Thyroid gland (tissue), 4 donors: ENCODE data around the gene EME1. TPM values are rescaled to one million over a fixed set of nuclear protein-coding genes. Genes with fewer than 3 reads are reported as not detected.

ENCODE experiments used
- DNase-seq, 2 donors: peaks; one replicate each; pipeline ENCODE4 v3.0.0-alpha.2; 2019
- H3K27ac ChIP-seq, 3 donors: fragments of 200-600 bp; sonication (generic); 1 replicate in 2 of 3; 2 replicates in 1 of 3; pipeline ENCODE4 v1.5.1; 2016 to 2019; ENCODE audit warnings: mild to moderate bottlenecking in 1 of 3, moderate library complexity in 1 of 3
- H3K27me3 ChIP-seq: fragments of 200-600 bp; sonication (generic); one replicate; pipeline ENCODE4 v1.5.1; 2019
- H3K36me3 ChIP-seq, 2 donors: fragments of 200-600 bp; sonication (generic); one replicate each; pipeline ENCODE4 v1.5.1; 2016 to 2019
- H3K4me1 ChIP-seq, 2 donors: fragments of 200-600 bp; sonication (generic); one replicate each; pipeline ENCODE4 v1.5.1; 2017 to 2019
- H3K4me3 ChIP-seq, 3 donors: fragments of 200-600 bp; sonication (generic); replicated peaks in 1 of 3; 1 replicate in 2 of 3; 2 replicates in 1 of 3; pipeline ENCODE4 v1.5.1; 2016; ENCODE audit warnings: mild to moderate bottlenecking in 1 of 3
- H3K9me3 ChIP-seq: fragments of 200-600 bp; sonication (generic); one replicate; pipeline ENCODE4 v1.5.1; 2017
- POLR2A ChIP-seq, 2 donors: fragments of 450-650 bp; IDR thresholded peaks; one replicate each; pipeline ENCODE4 v1.6.1; 2017; ENCODE audit warnings: antibody characterized with exemption in 2 of 2, mild to moderate bottlenecking in 2 of 2, moderate library complexity in 1 of 2
- WGBS, 2 donors: methylation state at CpG; one replicate each; pipeline ENCODE4 v1.1.5; 2017; 5-methylcytosine and 5-hydroxymethylcytosine counted together
- intact Hi-C: fragments of 100-400 bp; cut with DNase I; formaldehyde crosslinking; loops from one replicate; pipeline ENCODE4 v1.15.1; 2023
- total RNA-seq, 4 donors: library from RNA; depleted of rRNA; stranded (reverse); fragments of >200 nt; gene quantifications; one replicate each; pipeline ENCODE4 v1.2.3, GENCODE V29; 2016
- TF ChIP-seq, protein P1 (sequence below), 6 experiments: fragments of 200-600 bp in 3 of 6; fragments of 450-650 bp in 3 of 6; sonication (generic) in 3 of 6; IDR thresholded peaks; one replicate each; pipeline ENCODE4 v1.5.1; 2016 to 2019; ENCODE audit warnings: antibody characterized with exemption in 6 of 6, mild to moderate bottlenecking in 2 of 6, inconsistent platforms in 1 of 6, moderate library complexity in 1 of 6

The EME1 gene
- total RNA-seq, 4 donors from 2014 or later = 0.27 to 0.93 TPM; not detected in 2

- intact Hi-C loops = no loop called here
- H3K9me3 ChIP-seq = no peaks in the 10 kb centered on the region
- TF ChIP-seq, protein P1, sequence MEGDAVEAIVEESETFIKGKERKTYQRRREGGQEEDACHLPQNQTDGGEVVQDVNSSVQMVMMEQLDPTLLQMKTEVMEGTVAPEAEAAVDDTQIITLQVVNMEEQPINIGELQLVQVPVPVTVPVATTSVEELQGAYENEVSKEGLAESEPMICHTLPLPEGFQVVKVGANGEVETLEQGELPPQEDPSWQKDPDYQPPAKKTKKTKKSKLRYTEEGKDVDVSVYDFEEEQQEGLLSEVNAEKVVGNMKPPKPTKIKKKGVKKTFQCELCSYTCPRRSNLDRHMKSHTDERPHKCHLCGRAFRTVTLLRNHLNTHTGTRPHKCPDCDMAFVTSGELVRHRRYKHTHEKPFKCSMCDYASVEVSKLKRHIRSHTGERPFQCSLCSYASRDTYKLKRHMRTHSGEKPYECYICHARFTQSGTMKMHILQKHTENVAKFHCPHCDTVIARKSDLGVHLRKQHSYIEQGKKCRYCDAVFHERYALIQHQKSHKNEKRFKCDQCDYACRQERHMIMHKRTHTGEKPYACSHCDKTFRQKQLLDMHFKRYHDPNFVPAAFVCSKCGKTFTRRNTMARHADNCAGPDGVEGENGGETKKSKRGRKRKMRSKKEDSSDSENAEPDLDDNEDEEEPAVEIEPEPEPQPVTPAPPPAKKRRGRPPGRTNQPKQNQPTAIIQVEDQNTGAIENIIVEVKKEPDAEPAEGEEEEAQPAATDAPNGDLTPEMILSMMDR (IDR thresholded peaks at IDR 0.05) = no peak
- TF ChIP-seq POLR2A (IDR thresholded peaks at IDR 0.05) = no peak
- H3K4me3 ChIP-seq = no peak overlapping the region
- DNase-seq = no peak
- peaks cover 0 to 7% of the 10 kb centered on the region in 2 donors for H3K36me3 ChIP-seq
- 97 to 99% methylated on average over 5 of the region's 5 CpGs for WGBS, 2 donors
- H3K4me1 ChIP-seq = peaks cover 15 to 17% of the 10 kb centered on the region in 2 donors
- no peaks in the 10 kb centered on the region for H3K27me3 ChIP-seq
- no peak overlapping the region for H3K27ac ChIP-seq
Measured at GRCh38 chr17:50349243-50349600, 23.8 kb upstream of the EME1 start.

DNA sequence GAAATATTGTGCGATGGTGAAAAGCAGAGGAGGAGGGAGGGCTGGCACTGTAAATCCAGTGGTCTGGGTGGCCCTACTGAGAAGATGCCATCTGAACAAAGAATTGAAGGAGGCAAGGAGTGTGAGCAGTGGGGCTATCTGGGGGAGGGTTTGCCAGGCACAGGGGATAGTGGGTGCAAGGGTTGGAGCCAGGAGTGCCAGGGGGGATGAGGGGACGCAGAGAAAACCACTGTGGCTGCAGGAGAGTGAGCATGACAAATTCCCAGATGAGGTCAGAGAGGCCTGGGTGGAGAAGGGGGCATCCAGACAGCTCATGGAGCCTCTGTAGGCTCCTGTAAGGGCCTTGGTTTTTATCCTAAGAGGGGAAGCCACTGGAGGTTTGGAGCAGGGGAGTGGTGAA is 22.3 kb upstream of the EME1 start:
- DNase-seq = no peak

GRCh38 chr17:50352072-50352692 is 20.8 kb upstream of the EME1 start:
- intact Hi-C loops = no loop called here
- Histone ChIP-seq H3K27me3 (no peaks in the 10 kb centered on the region), H3K9me3 (no peaks in the 10 kb centered on the region), H3K4me3 (no peak overlapping the region), H3K36me3 (peaks cover 15 to 25% of the 10 kb centered on the region in 2 donors), H3K27ac (no peak overlapping the region), H3K4me1 (peaks cover 2 to 6% of the 10 kb centered on the region in 2 donors)
- no peak for DNase-seq
- 84 to 92% methylated on average over 6 of the region's 6 CpGs for WGBS, 2 donors
- TF ChIP-seq POLR2A (IDR thresholded peaks at IDR 0.05) = no peak
- TF ChIP-seq, protein P1 (IDR thresholded peaks at IDR 0.05) = no peak

More for the DNA sequence above, 22.3 kb upstream of the EME1 start:
- no peaks in the 10 kb centered on the region for H3K27me3 ChIP-seq
- peaks cover 8 to 11% of the 10 kb centered on the region in 2 donors for H3K4me1 ChIP-seq
- intact Hi-C loops = no loop called here
- 92 to 94% methylated on average over 2 of the region's 2 CpGs for WGBS, 2 donors
- TF ChIP-seq POLR2A (IDR thresholded peaks at IDR 0.05) = no peak
- TF ChIP-seq, protein P1 (IDR thresholded peaks at IDR 0.05) = no peak
- H3K9me3 ChIP-seq = no peaks in the 10 kb centered on the region
- H3K36me3 ChIP-seq = peaks cover under 1 to 11% of the 10 kb centered on the region in 2 donors
- no peak overlapping the region for H3K4me3 ChIP-seq
- H3K27ac ChIP-seq = no peak overlapping the region

GRCh38 chr17:50352693-50353599 is 20.1 kb upstream of the EME1 start:
- WGBS, 2 donors = 93 to 94% methylated on average over 21 of the region's 21 CpGs
- no peak for DNase-seq
- no peaks in the 10 kb centered on the region for H3K4me1 ChIP-seq
- intact Hi-C loops = no loop called here
- H3K36me3 ChIP-seq = peaks cover 15 to 27% of the 10 kb centered on the region in 2 donors
- no peak overlapping the region for H3K27ac ChIP-seq
- TF ChIP-seq POLR2A (IDR thresholded peaks at IDR 0.05) = no peak
- TF ChIP-seq, protein P1 (IDR thresholded peaks at IDR 0.05) = no peak
- no peaks in the 10 kb centered on the region for H3K9me3 ChIP-seq
- H3K4me3 ChIP-seq = no peak overlapping the region
- no peaks in the 10 kb centered on the region for H3K27me3 ChIP-seq
